Mammary epithelial cell (primary cell): ENCODE measurements around the gene HS6ST2.

Source experiments
- CTCF ChIP-seq, 2 donors: IDR thresholded peaks in 1 of 2; conservative IDR thresholded peaks in 1 of 2; 2 replicates each; pipeline ENCODE4 v1.5.1; 2011 to 2012; ENCODE audit warnings: inconsistent platforms in 2 of 2, low read length in 2 of 2, mild to moderate bottlenecking in 2 of 2, control low read depth in 1 of 2, low read depth in 1 of 2; ENCODE audit not compliant: insufficient read depth in 1 of 2; ENCODE audit errors: extremely low read depth in 1 of 2
- EZH2 ChIP-seq: IDR thresholded peaks from 2 replicates; pipeline ENCODE4 v1.6.1; 2012; ENCODE audit warnings: low read length, inconsistent platforms, borderline replicate concordance

- no peak for TF ChIP-seq CTCF (conservative IDR thresholded peaks at IDR 0.05 in 1 of 2, IDR thresholded peaks at IDR 0.05 in 1 of 2; ENCODE audit: extremely low read depth in 1 of 2, insufficient read depth in 1 of 2, low read depth in 1 of 2, low read length in 2 of 2)
- TF ChIP-seq EZH2: no peak
Observed at GRCh38 chrX:132766452-132766851, 192.0 kb downstream of the HS6ST2 start.
